Fibroblast of skin of abdomen (primary cell): ENCODE data around the gene KNCN.

Source experiments
- DNase-seq: peaks from one replicate; pipeline ENCODE4 v3.0.0-alpha.2; 2013

The KNCN gene

DNA sequence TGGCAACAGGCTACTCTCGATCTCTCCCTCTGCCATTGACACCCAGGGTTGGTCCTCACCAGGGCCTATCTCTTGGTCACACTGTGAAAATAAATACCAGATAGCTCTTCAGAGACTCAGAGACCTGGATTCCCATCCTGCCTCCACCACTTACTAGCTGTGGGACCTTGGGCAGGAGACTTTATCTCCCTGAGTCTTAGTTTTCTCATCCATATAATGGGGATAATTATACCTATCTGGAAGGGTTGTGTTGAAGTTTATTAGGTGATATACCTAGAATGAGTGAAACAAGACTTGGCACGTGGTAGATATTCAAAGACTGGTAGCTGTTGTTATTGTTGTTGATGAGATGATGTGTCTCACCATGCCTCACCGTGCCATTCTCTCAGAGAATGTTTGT is 54.4 kb downstream of the KNCN start:
- DNase-seq = no peak

DNA sequence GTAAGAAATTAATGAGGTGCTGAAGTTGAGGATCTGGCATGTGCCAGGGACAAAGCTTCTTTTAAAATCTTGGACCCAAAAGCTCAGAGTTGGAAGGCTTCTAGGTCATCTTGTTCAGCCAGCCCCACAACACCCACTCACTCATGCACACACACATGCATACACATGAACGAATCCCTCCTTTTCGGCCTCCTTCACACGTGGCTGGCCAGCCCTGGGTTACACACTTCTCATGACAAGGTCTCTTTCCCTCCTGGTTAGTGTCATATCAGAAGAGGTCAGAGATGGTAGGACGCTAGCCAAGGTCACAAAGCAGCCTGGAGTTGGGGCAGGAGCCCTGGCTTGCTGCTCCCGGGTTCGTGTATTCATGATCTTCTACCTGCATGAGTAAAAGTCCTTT is 54.9 kb downstream of the KNCN start:
- DNase-seq = no peak

DNA sequence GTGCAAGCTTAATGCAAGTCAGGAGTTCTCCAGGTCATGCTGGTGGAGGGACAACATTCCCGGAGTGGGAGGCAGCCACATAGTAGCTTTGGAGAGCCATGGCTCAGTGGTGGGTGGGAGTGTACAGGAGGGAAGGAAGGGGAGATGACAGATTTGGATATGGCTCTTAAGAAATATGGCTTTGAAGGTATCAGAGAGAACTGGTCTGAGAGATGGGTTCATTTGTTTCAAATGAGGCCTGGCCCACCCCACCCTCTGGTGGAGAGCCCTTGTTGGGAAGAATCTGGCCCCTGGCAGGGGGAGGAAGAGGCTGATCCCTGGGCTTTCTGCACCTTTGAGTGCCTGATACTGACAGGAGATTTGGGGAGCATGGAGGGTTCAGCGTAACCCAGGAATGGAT is 55.7 kb downstream of the KNCN start:
- DNase-seq = no peak
